ENCODE measurements around the gene SLC25A15.
"Not testable (repeated sequence)": the region's sequence is repeated elsewhere in the genome, so short reads cannot be mapped to it uniquely, and the experiment has no call there.

The SLC25A15 gene

GRCh38 chr13:40812102-40812501 is 22.7 kb downstream of the SLC25A15 start:
- DNase-seq (ENCODE audit: low read depth in 2 of 2): no peak
- TF ChIP-seq CTCF (IDR thresholded peaks at IDR 0.05; ENCODE audit: low read depth, low read length): no peak
- no peak overlapping the region for H3K4me3 ChIP-seq (replicated peaks in 1 of 2; ENCODE audit: low read depth in 2 of 2, low read length in 2 of 2)

- no peak for TF ChIP-seq CTCF (IDR thresholded peaks at IDR 0.05; ENCODE audit: low read depth, low read length)
- peak in 1 of 2 donors; percentile 55 for DNase-seq (ENCODE audit: low read depth in 2 of 2)
- no peak overlapping the region for H3K4me3 ChIP-seq (replicated peaks in 1 of 2; ENCODE audit: low read depth in 2 of 2, low read length in 2 of 2)
Observed at GRCh38 chr13:40812724-40813445, 23.5 kb downstream of the SLC25A15 start.

- peak; percentile 60 for TF ChIP-seq CTCF (IDR thresholded peaks at IDR 0.05; ENCODE audit: low read depth, low read length)
- no peak overlapping the region for H3K4me3 ChIP-seq (replicated peaks in 1 of 2; ENCODE audit: low read depth in 2 of 2, low read length in 2 of 2)
- peak; percentile 42 to 55 for DNase-seq (ENCODE audit: low read depth in 2 of 2)
Observed at GRCh38 chr13:40813667-40814454, 24.4 kb downstream of the SLC25A15 start.

- peak in 1 of 2 donors; percentile 20 for DNase-seq (ENCODE audit: low read depth in 2 of 2)
- TF ChIP-seq CTCF (IDR thresholded peaks at IDR 0.05; ENCODE audit: low read depth, low read length): no peak
- no peak overlapping the region for H3K4me3 ChIP-seq (replicated peaks in 1 of 2; ENCODE audit: low read depth in 2 of 2, low read length in 2 of 2)
Observed at GRCh38 chr13:40814803-40815202, 25.4 kb downstream of the SLC25A15 start.

- no peak for TF ChIP-seq CTCF (IDR thresholded peaks at IDR 0.05; ENCODE audit: low read depth, low read length)
- DNase-seq (ENCODE audit: low read depth in 2 of 2): no peak
- no peak overlapping the region for H3K4me3 ChIP-seq (replicated peaks in 1 of 2; ENCODE audit: low read depth in 2 of 2, low read length in 2 of 2)
Observed at GRCh38 chr13:40818926-40819325, 29.5 kb downstream of the SLC25A15 start.

GRCh38 chr13:40819797-40820315 is 30.4 kb downstream of the SLC25A15 start:
- no peak overlapping the region for H3K4me3 ChIP-seq (replicated peaks in 1 of 2; ENCODE audit: low read depth in 2 of 2, low read length in 2 of 2)
- no peak for TF ChIP-seq CTCF (IDR thresholded peaks at IDR 0.05; ENCODE audit: low read depth, low read length)
- no peak for DNase-seq (ENCODE audit: low read depth in 2 of 2)

- DNase-seq (ENCODE audit: low read depth in 2 of 2); H3K4me3 ChIP-seq (replicated peaks in 1 of 2; ENCODE audit: low read depth in 2 of 2, low read length in 2 of 2): not testable (repeated sequence)
Observed at GRCh38 chr13:40839725-40840124, 50.3 kb downstream of the SLC25A15 start.

- not testable (repeated sequence) for DNase-seq (ENCODE audit: low read depth in 2 of 2); H3K4me3 ChIP-seq (replicated peaks in 1 of 2; ENCODE audit: low read depth in 2 of 2, low read length in 2 of 2)
Observed at GRCh38 chr13:40840955-40841354, 51.5 kb downstream of the SLC25A15 start.

Data from cardiac fibroblast (primary cell).